Measurements from ENCODE around the gene HELZ2.

HELZ2 gene

GRCh38 chr20:63536241-63536977 lies 37.6 kb downstream of the HELZ2 start:
- no peak for DNase-seq

GRCh38 chr20:63534831-63535651 lies 39.0 kb downstream of the HELZ2 start:
- DNase-seq = peak in 1 of 2 experiments; percentile 25

- no peak for DNase-seq
Observed at GRCh38 chr20:63534427-63534830, 39.6 kb downstream of the HELZ2 start.

GRCh38 chr20:63533871-63534393 lies 40.1 kb downstream of the HELZ2 start:
- no peak for DNase-seq

GRCh38 chr20:63533388-63533787 lies 40.7 kb downstream of the HELZ2 start:
- no peak for DNase-seq

- DNase-seq = no peak
Observed at GRCh38 chr20:63532449-63532971, 41.5 kb downstream of the HELZ2 start.

GRCh38 chr20:63531686-63532448 lies 42.2 kb downstream of the HELZ2 start:
- no peak for DNase-seq

GRCh38 chr20:63530788-63531160 lies 43.3 kb downstream of the HELZ2 start:
- no peak for DNase-seq

- no peak for DNase-seq
Observed at GRCh38 chr20:63529861-63530787, 43.9 kb downstream of the HELZ2 start.

- DNase-seq = no peak
Observed at GRCh38 chr20:63529180-63529860, 44.7 kb downstream of the HELZ2 start.

GRCh38 chr20:63527184-63527583 lies 46.9 kb downstream of the HELZ2 start:
- DNase-seq = no peak

- no peak for DNase-seq
Observed at GRCh38 chr20:63525971-63526370, 48.1 kb downstream of the HELZ2 start.

GRCh38 chr20:63525185-63525584 lies 48.9 kb downstream of the HELZ2 start:
- no peak for DNase-seq
